Mesendoderm (in vitro differentiated cells): ENCODE data around the gene AQP9. TPM values are rescaled to one million over a fixed set of nuclear protein-coding genes. Genes with fewer than 3 reads are reported as not detected.

Experiments
- DNase-seq: peaks from one replicate; pipeline ENCODE4 v3.0.0; 2013
- H2AK5ac ChIP-seq: 2 replicates; pipeline ENCODE4 v1.6.1; 2013; ENCODE audit warnings: low read length, inconsistent platforms
- H2BK120ac ChIP-seq: 2 replicates; pipeline ENCODE4 v1.6.1; 2013; ENCODE audit warnings: low read depth, mild to moderate bottlenecking, low read length, moderate library complexity, mixed read lengths
- H2BK15ac ChIP-seq: replicated peaks from 2 replicates; pipeline ENCODE4 v1.6.1; 2013; ENCODE audit warnings: low read depth, mild to moderate bottlenecking, moderate library complexity
- H2BK5ac ChIP-seq: 2 replicates; pipeline ENCODE4 v1.6.1; 2013; ENCODE audit warnings: low read length, inconsistent platforms
- H3K18ac ChIP-seq: 2 replicates; pipeline ENCODE4 v1.6.1; 2013; ENCODE audit warnings: mild to moderate bottlenecking, low read length, mixed read lengths
- H3K23ac ChIP-seq: one replicate; pipeline ENCODE4 v1.6.1; 2013; ENCODE audit warnings: low read length
- H3K27ac ChIP-seq: 2 replicates; pipeline ENCODE4 v1.5.1; 2013; ENCODE audit warnings: low read depth, mild to moderate bottlenecking, inconsistent platforms, low read length, moderate library complexity
- H3K27me3 ChIP-seq: 2 replicates; pipeline ENCODE4 v1.6.1; 2013; ENCODE audit warnings: low read length, control low read depth, mild to moderate bottlenecking, inconsistent platforms; ENCODE audit not compliant: insufficient read depth, poor library complexity
- H3K36me3 ChIP-seq: 2 replicates; pipeline ENCODE4 v1.6.1; 2013; ENCODE audit warnings: low read length, inconsistent platforms; ENCODE audit not compliant: control insufficient read depth, insufficient read depth
- H3K4ac ChIP-seq: one replicate; pipeline ENCODE4 v1.6.1; 2013; ENCODE audit warnings: low read depth, mild to moderate bottlenecking, low read length, moderate library complexity
- H3K4me1 ChIP-seq: 2 replicates; pipeline ENCODE4 v1.6.1; 2013; ENCODE audit warnings: low read depth, low read length, inconsistent platforms; ENCODE audit not compliant: control insufficient read depth
- H3K4me2 ChIP-seq: 2 replicates; pipeline ENCODE4 v1.6.1; 2013; ENCODE audit warnings: low read length
- H3K4me3 ChIP-seq: 2 replicates; pipeline ENCODE4 v1.5.1; 2013; ENCODE audit warnings: mild to moderate bottlenecking, low read length
- H3K56ac ChIP-seq: one replicate; pipeline ENCODE4 v1.6.1; 2013; ENCODE audit warnings: low read length
- H3K79me1 ChIP-seq: 2 replicates; pipeline ENCODE4 v1.6.1; 2013; ENCODE audit warnings: low read length, inconsistent platforms
- H3K79me2 ChIP-seq: 2 replicates; pipeline ENCODE4 v1.6.1; 2013; ENCODE audit warnings: mild to moderate bottlenecking, low read length; ENCODE audit not compliant: control insufficient read depth, insufficient read depth
- H3K9ac ChIP-seq: 2 replicates; pipeline ENCODE4 v1.6.1; 2013; ENCODE audit warnings: low read length, inconsistent platforms
- H4K5ac ChIP-seq: one replicate; pipeline ENCODE4 v1.6.1; 2013; ENCODE audit warnings: low read length
- H4K8ac ChIP-seq: one replicate; pipeline ENCODE4 v1.6.1; 2013; ENCODE audit warnings: low read depth, mild to moderate bottlenecking, control low read depth, low read length, moderate library complexity
- WGBS: extraction: QIAGEN DNeasy Blood & Tissue Kit; methylation state at CpG from one replicate; pipeline ENCODE4 v1.1.7; 2013; ENCODE audit warnings: low lambda C conversion rate, missing lambda C conversion rate; ENCODE audit not compliant: insufficient coverage; ENCODE audit errors: extremely low coverage; 5-methylcytosine and 5-hydroxymethylcytosine counted together
- polyA plus RNA-seq, 2 experiments: library from polyadenylated mRNA; stranded (reverse); fragments of 200-250 nt; gene quantifications; one replicate each; pipeline ENCODE4 v1.2.3, GENCODE V29; 2013

Gene AQP9
- polyA plus RNA-seq (2013, experiment 1 of 2) = not detected
- polyA plus RNA-seq (2013, experiment 2 of 2) = not detected

DNA sequence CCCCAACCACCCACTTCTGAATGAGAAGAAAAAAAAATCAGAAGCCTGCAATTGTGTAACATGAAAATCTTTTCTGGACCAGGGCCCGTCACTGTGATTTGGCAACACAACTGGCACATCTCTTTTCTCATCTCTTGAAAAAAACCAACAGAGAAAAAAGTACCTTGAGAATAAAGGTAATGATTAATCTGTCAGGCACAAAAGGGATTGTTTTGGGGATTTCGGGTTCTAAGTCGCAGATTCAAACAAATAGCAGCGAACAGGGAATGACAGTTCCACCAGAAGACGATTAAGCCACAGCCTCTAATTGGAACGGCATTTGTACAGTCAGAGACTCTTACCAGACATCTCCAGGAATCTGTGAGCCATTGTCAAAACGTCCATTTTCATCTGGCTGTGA is at the start of gene AQP9:
AQP9 (plus strand) TSS at position 276 of the 400 bp plus-strand sequence. CDS start 185 bp downstream, outside the sequence.
- no peak within 1 kb of the TSS for H3K9ac ChIP-seq
- no peak for DNase-seq
- H3K4me2 ChIP-seq = no peak within 1 kb of the TSS
- WGBS = no CpG with 5 or more reads among the region's 7 CpGs
- H3K27me3 ChIP-seq = no peaks in the 10 kb centered on the region
- no peak within 1 kb of the TSS for H2BK5ac ChIP-seq
- H4K8ac ChIP-seq = no peak within 1 kb of the TSS
- no peak within 1 kb of the TSS for H3K56ac ChIP-seq
- no peaks in the 10 kb centered on the region for H3K36me3 ChIP-seq
- no peak within 1 kb of the TSS for H3K27ac ChIP-seq
- H3K4me1 ChIP-seq = no peaks in the 10 kb centered on the region
- H3K79me2 ChIP-seq = no peaks in the 10 kb centered on the region
- no peak within 1 kb of the TSS for H3K18ac ChIP-seq
- no peak within 1 kb of the TSS for H3K4me3 ChIP-seq
- no peak within 1 kb of the TSS for H3K23ac ChIP-seq
- H2BK15ac ChIP-seq = no peak within 1 kb of the TSS
- no peak within 1 kb of the TSS for H4K5ac ChIP-seq
- H3K4ac ChIP-seq = no peak within 1 kb of the TSS
- no peaks in the 10 kb centered on the region for H3K79me1 ChIP-seq
- no peak within 1 kb of the TSS for H2BK120ac ChIP-seq
- H2AK5ac ChIP-seq = no peak within 1 kb of the TSS

DNA sequence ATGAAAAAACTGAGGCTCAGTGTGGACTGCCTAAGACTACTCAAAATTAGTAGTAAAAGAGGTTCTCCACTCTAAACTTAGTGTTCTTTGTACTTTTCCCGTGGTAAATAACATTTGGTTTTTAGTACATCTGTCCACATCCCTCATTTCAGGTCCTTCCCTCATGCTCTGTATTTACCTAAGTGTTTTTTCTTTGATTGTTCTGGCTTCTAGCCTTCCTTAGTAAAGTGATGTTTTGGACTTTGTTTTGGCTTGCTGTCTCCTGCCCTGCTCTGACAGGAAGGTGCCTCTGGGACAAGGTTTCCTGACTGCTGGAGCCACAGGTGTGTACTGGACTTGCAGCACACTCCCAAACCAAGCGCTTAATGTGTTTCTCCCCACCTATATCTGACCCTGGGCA is 42.8 kb upstream of the AQP9 start:
- H3K23ac ChIP-seq = no peak overlapping the region
- H4K5ac ChIP-seq = no peak overlapping the region
- no peak overlapping the region for H3K4me3 ChIP-seq
- no peaks in the 10 kb centered on the region for H3K79me2 ChIP-seq
- H2BK15ac ChIP-seq = no peak overlapping the region
- no peaks in the 10 kb centered on the region for H3K79me1 ChIP-seq
- no peak overlapping the region for H3K9ac ChIP-seq
- no peak overlapping the region for H2BK5ac ChIP-seq
- no peak overlapping the region for H3K18ac ChIP-seq
- H3K27me3 ChIP-seq = no peaks in the 10 kb centered on the region
- WGBS = no CpG with 5 or more reads among the region's 2 CpGs
- peaks cover 2% of the 10 kb centered on the region for H3K4me1 ChIP-seq
- H3K4me2 ChIP-seq = no peak overlapping the region
- no peak overlapping the region for H2AK5ac ChIP-seq
- no peak for DNase-seq
- no peak overlapping the region for H3K56ac ChIP-seq
- H3K36me3 ChIP-seq = no peaks in the 10 kb centered on the region
- H3K4ac ChIP-seq = no peak overlapping the region
- H2BK120ac ChIP-seq = no peak overlapping the region
- H3K27ac ChIP-seq = no peak overlapping the region
- no peak overlapping the region for H4K8ac ChIP-seq

DNA sequence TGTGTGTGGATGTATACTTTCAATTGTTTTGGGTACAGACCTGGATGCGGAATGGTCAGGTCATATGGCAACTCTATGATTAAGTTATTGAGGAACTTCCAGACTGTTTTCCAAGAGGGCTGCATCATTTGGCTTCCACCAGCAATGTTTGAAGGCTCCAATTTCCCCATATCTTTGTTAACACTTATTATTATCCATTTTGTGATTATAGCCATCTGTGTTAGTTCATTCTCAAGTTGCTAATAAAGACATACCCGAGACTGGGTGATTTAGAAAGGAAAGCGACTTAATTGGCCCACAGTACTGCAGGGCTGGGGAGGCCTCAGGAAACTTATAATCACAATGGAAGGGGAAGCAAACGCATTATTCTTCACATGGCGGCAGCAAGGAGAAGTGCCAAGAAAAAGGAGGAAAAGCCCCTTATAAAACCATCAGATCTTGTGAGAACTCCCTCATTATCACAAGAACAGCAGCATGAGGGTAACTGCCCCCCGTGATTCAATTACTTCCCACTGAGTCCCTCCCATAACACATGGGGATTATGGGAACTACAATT is 41.6 kb upstream of the AQP9 start:
- no peak overlapping the region for H3K9ac ChIP-seq
- H3K4me1 ChIP-seq = peaks cover 2% of the 10 kb centered on the region
- H3K18ac ChIP-seq = no peak overlapping the region

DNA sequence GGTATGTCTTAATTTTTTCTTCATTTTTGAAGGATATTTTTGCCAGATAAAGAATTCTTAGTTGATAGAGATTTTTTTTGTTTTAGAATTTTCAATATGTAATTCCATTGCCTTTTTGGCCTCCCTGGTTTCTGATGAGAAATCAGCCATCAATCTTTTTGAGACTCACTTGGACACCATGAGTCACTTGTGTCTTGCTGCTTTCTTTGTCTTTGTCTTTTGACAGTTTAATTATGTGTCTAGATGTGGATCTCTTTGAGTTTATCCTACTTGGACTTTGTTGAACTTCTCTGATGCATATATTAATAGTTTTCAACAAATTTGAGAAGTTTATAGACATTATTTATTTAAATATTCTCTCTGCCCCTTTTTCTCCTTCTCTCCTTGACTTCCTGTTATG is 34.7 kb upstream of the AQP9 start:
- Histone ChIP-seq H3K4me2 (no peak overlapping the region), H3K79me2 (no peaks in the 10 kb centered on the region), H3K9ac (no peak overlapping the region), H3K4ac (no peak overlapping the region), H4K5ac (no peak overlapping the region), H4K8ac (no peak overlapping the region), H3K27ac (no peak overlapping the region), H3K23ac (no peak overlapping the region), H3K79me1 (no peaks in the 10 kb centered on the region), H3K4me3 (no peak overlapping the region), H3K36me3 (no peaks in the 10 kb centered on the region), H3K27me3 (no peaks in the 10 kb centered on the region), H2BK15ac (no peak overlapping the region), H2BK120ac (no peak overlapping the region), H2AK5ac (no peak overlapping the region), H3K18ac (no peak overlapping the region), H2BK5ac (no peak overlapping the region), H3K56ac (no peak overlapping the region), H3K4me1 (no peaks in the 10 kb centered on the region)
- no peak for DNase-seq

More for the DNA sequence above, 41.6 kb upstream of the AQP9 start:
- Histone ChIP-seq H2AK5ac (no peak overlapping the region), H3K27me3 (no peaks in the 10 kb centered on the region), H3K23ac (no peak overlapping the region), H4K5ac (no peak overlapping the region), H3K4me2 (no peak overlapping the region), H3K27ac (no peak overlapping the region), H3K4me3 (no peak overlapping the region), H2BK5ac (no peak overlapping the region), H3K56ac (no peak overlapping the region), H2BK120ac (no peak overlapping the region), H2BK15ac (no peak overlapping the region), H3K36me3 (no peaks in the 10 kb centered on the region), H3K4ac (no peak overlapping the region), H3K79me1 (no peaks in the 10 kb centered on the region), H3K79me2 (no peaks in the 10 kb centered on the region), H4K8ac (no peak overlapping the region)
- no peak for DNase-seq
- no CpG with 5 or more reads among the region's 6 CpGs for WGBS

DNA sequence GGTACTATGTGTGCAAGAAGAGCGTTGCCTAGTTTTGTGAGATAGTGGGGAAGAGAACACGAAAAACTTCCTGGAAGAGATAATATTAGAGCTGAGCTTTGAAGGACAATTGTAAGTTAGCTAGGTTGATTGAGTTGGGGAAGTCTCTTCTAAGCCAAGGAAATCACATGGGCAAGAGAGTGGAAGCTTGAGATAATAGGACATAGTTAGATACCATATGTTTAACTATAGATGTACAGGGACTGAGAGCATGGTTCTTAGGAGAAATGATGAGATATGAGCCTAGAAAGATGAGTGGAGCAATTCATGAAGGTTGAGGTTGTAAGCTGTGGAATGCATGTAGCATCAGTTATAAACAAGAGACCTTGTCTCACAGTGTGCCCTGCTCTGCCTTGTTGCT is 30.1 kb upstream of the AQP9 start:
- H3K4ac ChIP-seq = no peak overlapping the region
- no CpG with 5 or more reads among the region's 2 CpGs for WGBS
- no peaks in the 10 kb centered on the region for H3K79me1 ChIP-seq
- no peak overlapping the region for H3K9ac ChIP-seq
- H3K4me2 ChIP-seq = no peak overlapping the region
- no peak overlapping the region for H3K27ac ChIP-seq
- no peak overlapping the region for H2BK15ac ChIP-seq
- no peak overlapping the region for H2AK5ac ChIP-seq
- no peak overlapping the region for H4K5ac ChIP-seq
- DNase-seq = no peak
- H3K79me2 ChIP-seq = no peaks in the 10 kb centered on the region
- no peak overlapping the region for H2BK5ac ChIP-seq
- H3K27me3 ChIP-seq = no peaks in the 10 kb centered on the region
- H3K18ac ChIP-seq = no peak overlapping the region
- no peak overlapping the region for H3K56ac ChIP-seq
- no peak overlapping the region for H3K4me3 ChIP-seq
- no peak overlapping the region for H4K8ac ChIP-seq
- no peak overlapping the region for H3K23ac ChIP-seq
- H3K36me3 ChIP-seq = no peaks in the 10 kb centered on the region
- H2BK120ac ChIP-seq = no peak overlapping the region
- no peaks in the 10 kb centered on the region for H3K4me1 ChIP-seq

GRCh38 chr15:58109419-58109818 is 28.8 kb upstream of the AQP9 start:
- H3K9ac ChIP-seq = no peak overlapping the region
- no peak overlapping the region for H2BK15ac ChIP-seq
- H3K4me3 ChIP-seq = no peak overlapping the region
- no peak overlapping the region for H3K4me2 ChIP-seq
- H3K79me2 ChIP-seq = no peaks in the 10 kb centered on the region
- no peak overlapping the region for H3K18ac ChIP-seq
- H3K56ac ChIP-seq = no peak overlapping the region
- no peak for DNase-seq
- no peaks in the 10 kb centered on the region for H3K4me1 ChIP-seq
- no peaks in the 10 kb centered on the region for H3K27me3 ChIP-seq
- no CpG with 5 or more reads among the region's 3 CpGs for WGBS
- H2AK5ac ChIP-seq = no peak overlapping the region
- H3K79me1 ChIP-seq = no peaks in the 10 kb centered on the region
- no peak overlapping the region for H3K27ac ChIP-seq
- H3K23ac ChIP-seq = no peak overlapping the region
- no peak overlapping the region for H4K8ac ChIP-seq
- no peaks in the 10 kb centered on the region for H3K36me3 ChIP-seq
- no peak overlapping the region for H4K5ac ChIP-seq
- H2BK5ac ChIP-seq = no peak overlapping the region
- no peak overlapping the region for H3K4ac ChIP-seq
- H2BK120ac ChIP-seq = no peak overlapping the region
